Upper lobe of right lung (tissue), 1 donor: Measurements from ENCODE around the gene SRSF5. TPM values are rescaled to one million over a fixed set of nuclear protein-coding genes. Genes with fewer than 3 reads are reported as not detected.

Experiments used
- ATAC-seq: fragments of 200-7000 bp; cut with Tn5 transposase; one replicate; pipeline ENCODE4 v1.9.1; 2020; ENCODE audit warnings: mild to moderate bottlenecking, moderate library complexity
- DNase-seq: peaks from one replicate; pipeline ENCODE4 v3.0.0-alpha.2; 2020
- H3K27ac ChIP-seq: fragments of 200-600 bp; one replicate; pipeline ENCODE4 v1.8.0; 2022
- H3K27me3 ChIP-seq: fragments of 200-600 bp; one replicate; pipeline ENCODE4 v1.8.0; 2022; ENCODE audit warnings: mild to moderate bottlenecking
- H3K36me3 ChIP-seq: fragments of 200-600 bp; one replicate; pipeline ENCODE4 v1.8.0; 2022
- H3K4me1 ChIP-seq: fragments of 200-600 bp; one replicate; pipeline ENCODE4 v1.8.0; 2022
- H3K4me3 ChIP-seq: fragments of 200-600 bp; one replicate; pipeline ENCODE4 v1.8.0; 2022; ENCODE audit warnings: mild to moderate bottlenecking
- H3K9me3 ChIP-seq: fragments of 200-600 bp; one replicate; pipeline ENCODE4 v1.8.0; 2022
- CTCF ChIP-seq: fragments of 200-600 bp; IDR thresholded peaks from one replicate; pipeline ENCODE4 v1.8.0; 2022; ENCODE audit warnings: antibody characterized with exemption
- intact Hi-C: fragments of 100-400 bp; cut with DNase I; formaldehyde crosslinking; loops from one replicate; pipeline ENCODE4 v1.11.0; 2022
- total RNA-seq: library from RNA; stranded (reverse); fragmentation: NEBNext Ultra II Directional; extraction: Animal tissue kit (Norgen Biotek cat#: 25700); gene quantifications from one replicate; pipeline ENCODE4 v1.2.1, GENCODE V29; 2021
- donor health status: DM: no; HTN: yes; CAD: no; lungs with severe emphysema.

SRSF5 gene
- total RNA-seq, 1 donor from 2014 or later = 287 TPM

DNA sequence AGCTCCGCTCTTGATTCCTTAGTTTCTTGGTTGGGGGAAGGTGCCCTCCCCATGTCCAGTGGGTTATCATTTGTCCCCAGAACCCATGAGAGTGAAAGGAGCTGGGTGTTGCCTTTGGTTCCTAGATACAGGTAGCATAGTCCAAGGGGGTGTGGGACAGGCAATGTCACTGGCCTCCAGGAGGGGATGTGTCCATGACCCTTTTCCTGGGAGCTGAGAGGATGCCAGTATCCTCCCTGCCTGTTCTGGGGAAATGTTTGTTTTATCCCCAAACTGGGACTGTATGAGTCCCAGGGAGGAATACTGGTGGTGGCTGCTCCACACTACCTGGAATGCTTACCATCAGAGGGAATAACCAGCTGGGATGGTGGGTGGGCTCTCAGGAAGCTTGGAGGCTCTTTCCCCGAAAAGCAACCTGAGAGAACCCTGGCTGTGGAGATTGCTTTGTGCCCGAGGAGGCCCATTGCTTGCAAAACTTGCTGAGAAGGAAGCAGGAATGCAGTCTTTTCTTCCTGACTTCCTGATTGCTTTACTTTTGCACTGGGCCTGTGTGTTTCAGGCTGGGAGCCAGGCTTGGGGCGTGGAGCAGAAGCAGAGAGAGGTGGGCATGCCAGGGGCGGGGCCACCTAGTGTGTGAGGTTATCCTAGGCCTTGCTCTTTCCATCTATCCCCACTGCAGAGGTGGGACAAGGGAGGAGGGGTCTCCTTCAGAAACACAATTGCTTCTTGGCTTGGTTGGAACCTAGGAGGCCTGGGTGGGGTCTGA lies 30.8 kb downstream of the SRSF5 start:
- DNase-seq = peak; percentile 69
- Histone ChIP-seq H3K4me3 (no peak overlapping the region), H3K27me3 (no peaks in the 10 kb centered on the region), H3K4me1 (peaks cover 9% of the 10 kb centered on the region), H3K36me3 (no peaks in the 10 kb centered on the region), H3K9me3 (no peaks in the 10 kb centered on the region), H3K27ac (no peak overlapping the region)
- ATAC-seq = peak; percentile 48
- intact Hi-C loops = no loop called here
- no peak for TF ChIP-seq CTCF

DNA sequence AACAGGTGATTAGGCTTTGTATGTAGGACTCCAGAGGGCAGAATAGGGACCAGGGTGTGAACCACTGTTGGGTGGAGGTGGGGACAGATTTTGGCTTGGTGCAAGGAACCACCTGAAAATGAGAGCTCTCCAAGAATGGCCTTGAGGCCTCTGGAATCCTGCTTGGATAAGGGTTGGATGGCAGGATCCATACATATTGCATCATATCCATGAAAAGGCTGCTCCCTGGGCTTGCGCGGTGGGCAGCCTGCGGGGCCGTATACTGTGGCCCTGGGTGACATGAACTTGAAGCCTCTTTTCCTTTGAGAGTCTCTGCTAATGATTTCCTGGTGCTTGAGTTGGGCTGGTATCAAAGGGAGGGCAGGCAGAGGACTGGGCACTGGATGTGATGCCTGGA lies 31.4 kb downstream of the SRSF5 start:
- Histone ChIP-seq H3K36me3 (no peaks in the 10 kb centered on the region), H3K27me3 (no peaks in the 10 kb centered on the region), H3K27ac (no peak overlapping the region), H3K4me1 (peaks cover 9% of the 10 kb centered on the region), H3K9me3 (no peaks in the 10 kb centered on the region), H3K4me3 (no peak overlapping the region)
- intact Hi-C loops = no loop called here
- TF ChIP-seq CTCF = no peak
- no peak for ATAC-seq
- DNase-seq = no peak

GRCh38 chr14:69803753-69804152 lies 36.8 kb downstream of the SRSF5 start:
- ATAC-seq (no peak), DNase-seq (no peak)
- Histone ChIP-seq H3K27ac (no peak overlapping the region), H3K4me3 (no peak overlapping the region), H3K27me3 (no peaks in the 10 kb centered on the region), H3K36me3 (no peaks in the 10 kb centered on the region), H3K4me1 (no peaks in the 10 kb centered on the region), H3K9me3 (no peaks in the 10 kb centered on the region)
- intact Hi-C loops = no loop called here
- TF ChIP-seq CTCF = peak; percentile 5

DNA sequence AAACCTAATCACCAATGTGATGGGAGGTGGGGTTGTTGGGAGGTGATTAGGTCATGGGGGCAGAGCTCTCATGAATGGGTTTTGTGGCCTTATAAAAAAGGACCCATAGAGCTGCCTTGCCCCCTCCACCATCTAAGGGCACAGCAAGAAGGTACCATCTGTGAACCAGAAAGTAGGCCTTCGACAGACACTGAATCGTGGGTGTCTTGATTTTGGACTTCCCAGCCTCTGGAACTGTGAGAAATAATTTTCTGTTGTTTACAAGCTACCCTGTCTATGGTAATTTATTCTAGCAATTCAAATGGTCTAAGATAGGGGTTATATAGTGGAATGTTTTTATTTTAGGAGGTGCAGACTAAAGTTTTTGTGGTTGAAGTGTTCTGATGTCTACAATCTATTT lies 38.0 kb downstream of the SRSF5 start:
- no peak overlapping the region for H3K4me3 ChIP-seq
- intact Hi-C loops = no loop called here
- H3K9me3 ChIP-seq = no peaks in the 10 kb centered on the region
- H3K4me1 ChIP-seq = no peaks in the 10 kb centered on the region
- TF ChIP-seq CTCF = no peak
- DNase-seq (no peak), ATAC-seq (no peak)
- H3K27me3 ChIP-seq = no peaks in the 10 kb centered on the region
- no peaks in the 10 kb centered on the region for H3K36me3 ChIP-seq
- no peak overlapping the region for H3K27ac ChIP-seq

GRCh38 chr14:69807192-69807591 lies 40.2 kb downstream of the SRSF5 start:
- no peak overlapping the region for H3K4me3 ChIP-seq
- H3K27me3 ChIP-seq = no peaks in the 10 kb centered on the region
- no peaks in the 10 kb centered on the region for H3K4me1 ChIP-seq
- TF ChIP-seq CTCF = no peak
- intact Hi-C loops = no loop called here
- no peaks in the 10 kb centered on the region for H3K36me3 ChIP-seq
- ATAC-seq (no peak), DNase-seq (no peak)
- H3K27ac ChIP-seq = no peak overlapping the region
- no peaks in the 10 kb centered on the region for H3K9me3 ChIP-seq
